NCI-H82 treated with DMSO at 0.1 percent for 48 hours (cell line): Measurements from ENCODE around the gene TSPAN5.
A peak's percentile ranks its signal among the peaks of the same experiment; 100 is the strongest.

Source experiments
- DNase-seq: peaks from one replicate; lab custom pipeline; 2025; ENCODE audit not compliant: unreplicated experiment; lab: John Stamatoyannopoulos, UW

The TSPAN5 gene

GRCh38 chr4:98601708-98602107 lies 56.7 kb downstream of the TSPAN5 start:
- no peak for DNase-seq

- no peak for DNase-seq
Observed at GRCh38 chr4:98599617-98600205, 58.7 kb downstream of the TSPAN5 start.

- DNase-seq = peak; percentile 60
Observed at GRCh38 chr4:98586962-98587354, 71.5 kb downstream of the TSPAN5 start.

GRCh38 chr4:98586291-98586961 lies 72.0 kb downstream of the TSPAN5 start:
- DNase-seq = no peak

GRCh38 chr4:98585596-98585995 lies 72.8 kb downstream of the TSPAN5 start:
- no peak for DNase-seq

GRCh38 chr4:98584265-98584664 lies 74.1 kb downstream of the TSPAN5 start:
- DNase-seq = no peak

- no peak for DNase-seq
Observed at GRCh38 chr4:98583265-98583664, 75.1 kb downstream of the TSPAN5 start.

- no peak for DNase-seq
Observed at GRCh38 chr4:98581126-98581525, 77.3 kb downstream of the TSPAN5 start.

GRCh38 chr4:98577956-98578355 lies 80.5 kb downstream of the TSPAN5 start:
- no peak for DNase-seq

GRCh38 chr4:98574816-98575215 lies 83.6 kb downstream of the TSPAN5 start:
- peak; percentile 74 for DNase-seq

GRCh38 chr4:98573791-98574190 lies 84.6 kb downstream of the TSPAN5 start:
- DNase-seq = no peak

- peak; percentile 95 for DNase-seq
Observed at GRCh38 chr4:98572697-98573096, 85.7 kb downstream of the TSPAN5 start.

GRCh38 chr4:98571161-98571786 lies 87.1 kb downstream of the TSPAN5 start:
- DNase-seq = no peak

GRCh38 chr4:98570151-98570797 lies 88.1 kb downstream of the TSPAN5 start:
- DNase-seq = no peak

- DNase-seq = peak; percentile 78
Observed at GRCh38 chr4:98568941-98569663, 89.3 kb downstream of the TSPAN5 start.

GRCh38 chr4:98567611-98568010 lies 90.8 kb downstream of the TSPAN5 start:
- no peak for DNase-seq

- no peak for DNase-seq
Observed at GRCh38 chr4:98566361-98567008, 91.9 kb downstream of the TSPAN5 start.

- DNase-seq = peak; percentile 44
Observed at GRCh38 chr4:98565681-98566301, 92.6 kb downstream of the TSPAN5 start.

- no peak for DNase-seq
Observed at GRCh38 chr4:98564852-98565251, 93.6 kb downstream of the TSPAN5 start.

GRCh38 chr4:98560321-98560720 lies 98.1 kb downstream of the TSPAN5 start:
- no peak for DNase-seq
